Measurements from ENCODE around the gene PGAM2. TPM values are rescaled to one million over a fixed set of nuclear protein-coding genes. Genes with fewer than 3 reads are reported as not detected.

The PGAM2 gene
- total RNA-seq, result 0.81 TPM

DNA sequence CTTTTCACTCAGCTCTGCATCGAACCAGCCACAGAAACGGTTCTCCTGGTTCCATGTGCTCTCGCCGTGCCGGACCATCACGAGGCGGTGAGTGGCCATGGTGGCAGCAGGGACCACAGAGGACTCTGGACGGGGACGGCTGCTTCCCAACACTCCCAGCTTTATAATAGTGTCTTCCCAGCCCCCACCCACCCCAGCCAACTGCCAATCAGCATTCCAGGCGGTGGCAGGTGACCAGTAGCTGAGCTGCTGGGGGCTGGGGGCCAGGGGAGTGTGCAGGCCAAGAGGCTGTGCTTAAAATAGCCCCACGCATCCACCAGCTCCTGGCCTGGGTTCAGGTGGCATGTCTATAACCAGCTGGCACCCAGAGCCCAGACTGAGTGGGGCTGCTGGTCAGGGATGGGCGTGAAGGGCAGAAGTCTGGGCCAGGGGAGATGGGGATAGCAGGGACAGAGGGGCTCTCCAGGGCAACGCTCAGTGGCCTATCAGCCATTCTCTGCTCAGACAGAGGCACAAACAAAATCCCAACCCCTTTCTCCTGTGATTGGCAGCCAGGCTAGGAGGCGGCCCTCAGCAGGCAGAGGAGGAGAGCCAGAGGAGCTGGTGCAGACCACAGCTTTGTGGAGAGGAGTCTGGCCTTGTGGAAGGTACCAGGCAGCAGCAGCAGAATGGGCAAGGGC, at the start of gene PGAM2:
TSS of gene PGAM2 (minus strand) at position 137 of the 680 bp plus-strand sequence. CDS start at position 99, 38 bp downstream.
- DNase-seq (ENCODE audit: low read depth in 2 of 3, low spot score in 2 of 3), result peak in 1 of 3 donors; percentile 41

GRCh38 chr7:44114586-44115310, 49.4 kb upstream of the PGAM2 start:
- no peak for DNase-seq (ENCODE audit: low read depth in 2 of 3, low spot score in 2 of 3)

DNA sequence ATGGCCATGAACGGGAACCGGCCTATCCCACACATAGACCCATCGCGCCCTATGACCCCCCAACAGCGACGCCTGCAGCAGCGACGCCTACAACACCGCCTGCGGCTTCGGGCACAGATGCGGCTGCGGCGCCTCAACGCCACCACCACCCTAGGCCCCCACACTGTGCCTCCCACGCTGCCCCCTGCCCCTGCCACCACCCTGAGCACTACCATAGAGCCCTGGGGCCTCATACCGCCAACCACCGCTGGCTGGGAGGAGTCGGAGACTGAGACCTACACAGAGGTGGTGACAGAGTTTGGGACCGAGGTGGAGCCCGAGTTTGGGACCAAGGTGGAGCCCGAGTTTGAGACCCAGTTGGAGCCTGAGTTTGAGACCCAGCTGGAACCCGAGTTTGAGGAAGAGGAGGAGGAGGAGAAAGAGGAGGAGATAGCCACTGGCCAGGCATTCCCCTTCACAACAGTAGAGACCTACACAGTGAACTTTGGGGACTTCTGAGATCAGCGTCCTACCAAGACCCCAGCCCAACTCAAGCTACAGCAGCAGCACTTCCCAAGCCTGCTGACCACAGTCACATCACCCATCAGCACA, 48.5 kb upstream of the PGAM2 start:
- DNase-seq (ENCODE audit: low read depth in 2 of 3, low spot score in 2 of 3), result no peak

DNA sequence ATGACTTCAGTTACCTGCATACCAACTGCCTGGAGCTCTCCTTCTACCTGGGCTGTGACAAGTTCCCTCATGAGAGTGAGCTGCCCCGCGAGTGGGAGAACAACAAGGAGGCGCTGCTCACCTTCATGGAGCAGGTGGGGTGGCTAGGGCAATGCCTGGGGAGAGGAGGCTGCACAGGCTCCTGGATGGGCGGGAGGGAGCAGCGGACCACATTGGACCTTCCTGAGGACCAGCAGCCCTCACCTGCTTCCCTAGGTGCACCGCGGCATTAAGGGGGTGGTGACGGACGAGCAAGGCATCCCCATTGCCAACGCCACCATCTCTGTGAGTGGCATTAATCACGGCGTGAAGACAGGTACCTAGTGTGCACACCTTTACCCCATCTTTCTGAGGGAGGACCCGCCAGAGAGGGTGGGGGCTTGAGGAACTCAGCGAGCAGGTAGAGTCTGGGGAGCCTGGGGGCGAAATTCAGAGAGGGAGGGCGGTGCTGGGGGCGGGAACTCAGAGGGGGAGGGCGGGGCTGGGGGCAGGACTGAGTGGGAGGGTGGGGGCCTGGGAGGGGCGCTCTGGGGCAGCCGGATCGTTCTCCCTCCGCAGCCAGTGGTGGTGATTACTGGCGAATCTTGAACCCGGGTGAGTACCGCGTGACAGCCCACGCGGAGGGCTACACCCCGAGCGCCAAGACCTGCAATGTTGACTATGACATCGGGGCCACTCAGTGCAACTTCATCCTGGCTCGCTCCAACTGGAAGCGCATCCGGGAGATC, 47.8 kb upstream of the PGAM2 start:
- no peak for DNase-seq (ENCODE audit: low read depth in 2 of 3, low spot score in 2 of 3)

- no peak for DNase-seq (ENCODE audit: low read depth in 2 of 3, low spot score in 2 of 3)
These were observed 47.0 kb upstream of the PGAM2 start for GRCh38 chr7:44112231-44112996.

- no peak for DNase-seq (ENCODE audit: low read depth in 2 of 3, low spot score in 2 of 3)
These were observed 46.4 kb upstream of the PGAM2 start for GRCh38 chr7:44111761-44112160.

DNA sequence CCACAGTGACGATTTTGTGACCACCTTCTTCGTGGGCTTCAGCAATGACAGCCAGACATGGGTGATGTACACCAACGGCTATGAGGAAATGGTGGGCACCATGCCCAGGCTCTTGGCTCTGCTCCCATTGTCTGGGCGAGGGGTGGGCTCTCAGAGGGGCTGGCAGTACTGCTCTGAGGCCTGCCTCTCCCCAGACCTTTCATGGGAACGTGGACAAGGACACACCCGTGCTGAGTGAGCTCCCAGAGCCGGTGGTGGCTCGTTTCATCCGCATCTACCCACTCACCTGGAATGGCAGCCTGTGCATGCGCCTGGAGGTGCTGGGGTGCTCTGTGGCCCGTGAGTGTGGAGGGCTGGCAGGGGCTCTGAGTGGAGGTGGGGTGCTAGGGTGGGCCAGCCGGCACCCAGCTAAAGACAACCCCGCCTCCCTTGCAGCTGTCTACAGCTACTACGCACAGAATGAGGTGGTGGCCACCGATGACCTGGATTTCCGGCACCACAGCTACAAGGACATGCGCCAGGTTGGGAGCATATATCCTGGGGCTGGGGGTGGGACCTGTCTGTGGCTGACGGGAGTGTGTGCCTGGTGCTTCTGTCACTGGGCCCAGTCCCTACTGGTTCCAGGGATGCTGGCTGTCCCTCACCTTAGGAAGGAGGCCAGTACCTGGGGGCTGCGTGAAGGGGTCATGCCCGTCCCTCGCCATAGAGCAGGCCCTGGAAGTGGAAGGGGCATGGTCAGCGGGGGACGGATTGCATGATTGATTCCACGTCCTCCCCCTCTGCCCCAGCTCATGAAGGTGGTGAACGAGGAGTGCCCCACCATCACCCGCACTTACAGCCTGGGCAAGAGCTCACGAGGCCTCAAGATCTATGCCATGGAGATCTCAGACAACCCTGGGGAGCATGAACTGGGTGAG, 45.6 kb upstream of the PGAM2 start:
- DNase-seq (ENCODE audit: low read depth in 2 of 3, low spot score in 2 of 3), result no peak

DNA sequence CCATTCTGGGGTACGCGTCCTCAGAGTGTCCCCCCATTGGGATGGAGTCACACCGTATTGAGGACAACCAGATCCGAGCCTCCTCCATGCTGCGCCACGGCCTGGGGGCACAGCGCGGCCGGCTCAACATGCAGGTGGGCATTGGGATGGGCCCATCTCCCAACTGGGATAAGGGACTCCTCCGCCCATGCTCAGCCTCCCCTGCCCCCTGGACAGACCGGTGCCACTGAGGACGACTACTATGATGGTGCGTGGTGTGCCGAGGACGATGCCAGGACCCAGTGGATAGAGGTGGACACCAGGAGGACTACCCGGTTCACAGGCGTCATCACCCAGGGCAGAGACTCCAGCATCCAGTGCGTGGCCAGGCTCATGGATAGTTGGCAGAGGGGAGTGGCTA, 44.6 kb upstream of the PGAM2 start:
- no peak for DNase-seq (ENCODE audit: low read depth in 2 of 3, low spot score in 2 of 3)

- DNase-seq (ENCODE audit: low read depth in 2 of 3, low spot score in 2 of 3), result no peak
These were observed 43.7 kb upstream of the PGAM2 start for GRCh38 chr7:44108768-44109750.

DNA sequence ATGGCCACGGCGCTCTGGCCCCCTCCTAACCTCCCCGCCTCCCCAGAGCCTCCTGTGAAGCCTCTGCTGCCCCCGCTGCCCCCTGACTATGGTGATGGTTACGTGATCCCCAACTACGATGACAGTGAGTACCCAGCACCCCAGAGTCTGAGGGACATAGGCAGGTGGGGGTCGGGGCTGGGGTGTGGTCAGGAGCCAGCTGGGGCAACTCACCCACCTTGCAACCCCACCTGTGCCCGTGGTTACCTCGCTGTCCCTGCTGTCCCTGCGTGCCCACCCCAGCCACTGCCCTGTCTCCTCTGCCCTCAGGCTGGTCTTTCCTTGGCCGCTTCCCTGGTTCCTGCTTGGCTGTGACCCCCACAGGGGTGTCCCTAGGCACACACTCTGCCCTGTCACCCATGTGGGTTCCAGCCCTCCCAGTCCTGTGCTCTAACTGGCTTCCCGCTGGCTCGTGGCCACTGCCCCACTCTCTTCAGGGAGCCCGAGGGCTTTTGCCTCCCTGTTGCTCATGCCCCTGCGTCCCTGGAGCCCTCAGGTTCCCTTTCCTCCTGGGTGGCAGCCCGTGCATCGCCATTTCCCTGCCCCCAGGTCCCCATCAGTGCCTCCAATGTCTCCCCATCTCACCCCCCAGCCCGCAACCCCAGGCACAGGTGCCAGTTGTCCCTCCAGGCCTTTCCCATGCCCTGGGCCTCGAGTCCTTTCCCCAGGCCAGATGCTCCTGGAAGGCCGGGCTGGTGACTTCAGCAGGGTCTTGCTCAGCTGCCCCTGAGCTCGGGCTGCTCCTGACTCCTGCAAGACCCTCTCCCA, 42.8 kb upstream of the PGAM2 start:
- DNase-seq (ENCODE audit: low read depth in 2 of 3, low spot score in 2 of 3), result no peak

- no peak for DNase-seq (ENCODE audit: low read depth in 2 of 3, low spot score in 2 of 3)
These were observed 42.0 kb upstream of the PGAM2 start for GRCh38 chr7:44107116-44107960.

DNA sequence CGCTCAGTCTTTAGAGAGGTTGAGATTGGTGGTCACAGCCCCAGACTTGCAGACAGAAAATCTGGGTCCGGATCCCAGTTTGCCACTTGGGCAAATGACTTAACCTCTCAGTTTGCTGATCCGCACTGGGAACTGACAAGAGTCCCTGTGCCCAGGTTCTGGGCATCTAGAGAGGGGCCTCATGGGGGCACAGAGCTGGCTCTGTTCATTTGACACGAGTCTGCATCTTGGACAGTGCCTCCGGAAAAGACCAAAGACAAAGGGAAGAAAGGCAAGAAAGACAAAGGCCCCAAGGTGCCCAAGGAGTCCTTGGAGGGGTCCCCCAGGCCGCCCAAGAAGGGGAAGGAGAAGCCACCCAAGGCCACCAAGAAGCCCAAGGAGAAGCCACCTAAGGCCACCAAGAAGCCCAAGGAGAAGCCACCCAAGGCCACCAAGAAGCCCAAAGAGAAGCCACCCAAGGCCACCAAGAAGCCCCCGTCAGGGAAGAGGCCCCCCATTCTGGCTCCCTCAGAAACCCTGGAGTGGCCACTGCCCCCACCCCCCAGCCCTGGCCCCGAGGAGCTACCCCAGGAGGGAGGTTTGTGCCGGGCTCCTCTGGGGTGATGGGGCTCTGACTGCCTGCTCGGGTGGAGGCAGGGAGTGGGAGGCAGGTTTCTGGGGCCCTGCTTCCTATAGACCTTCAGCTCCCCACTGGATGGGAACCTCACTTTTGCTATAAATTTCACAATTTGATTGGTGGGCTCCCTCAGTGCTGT, 41.1 kb upstream of the PGAM2 start:
- DNase-seq (ENCODE audit: low read depth in 2 of 3, low spot score in 2 of 3), result no peak

- no peak for DNase-seq (ENCODE audit: low read depth in 2 of 3, low spot score in 2 of 3)
These were observed 40.5 kb upstream of the PGAM2 start for GRCh38 chr7:44105832-44106231.

DNA sequence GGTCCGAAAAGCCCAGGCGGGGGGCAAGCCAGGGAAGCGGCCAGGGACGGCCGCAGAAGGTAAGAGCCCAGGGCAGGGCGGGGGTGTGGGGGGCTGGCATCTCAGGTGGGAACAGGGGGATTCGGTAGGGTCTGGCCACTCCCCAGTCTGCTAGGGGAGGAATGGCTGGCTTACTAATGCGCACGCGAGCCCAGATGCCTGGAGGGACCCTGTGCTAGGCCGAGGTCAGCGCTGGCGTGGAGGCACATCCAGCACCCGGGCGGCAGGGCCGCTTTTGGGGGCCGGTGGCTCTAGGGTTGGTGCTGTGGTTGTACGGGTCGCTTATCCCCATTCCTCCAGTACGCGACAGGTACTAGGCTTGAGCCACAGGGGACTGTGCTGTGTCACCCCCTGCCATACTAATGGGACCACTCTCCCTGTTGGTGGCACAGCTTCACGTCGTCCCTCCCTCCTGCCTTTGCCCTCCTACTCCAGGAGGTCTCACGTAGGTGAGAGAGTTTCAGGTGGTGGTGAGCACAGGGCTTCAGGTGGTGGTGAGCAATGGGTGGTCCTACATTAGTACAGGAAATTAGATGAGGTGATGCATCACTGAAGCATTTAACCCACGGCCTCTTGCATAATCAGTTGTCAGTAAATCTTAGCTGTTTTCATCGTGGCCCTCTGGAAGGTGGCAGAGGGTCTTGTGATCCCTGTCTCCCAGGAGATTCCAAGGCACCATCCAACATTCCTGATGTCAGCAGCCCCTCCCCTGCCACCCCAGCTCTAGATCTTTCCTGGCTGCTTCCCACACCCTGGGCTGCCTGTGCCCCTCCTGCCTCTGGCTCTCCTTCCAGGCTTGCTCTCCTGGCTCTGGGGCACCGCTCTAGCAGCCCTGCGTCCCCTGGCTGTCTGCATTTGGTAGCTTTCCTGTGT, 39.7 kb upstream of the PGAM2 start:
- no peak for DNase-seq (ENCODE audit: low read depth in 2 of 3, low spot score in 2 of 3)
